A549 treated with Hydrocortisone at 1 μM for 4 hours (cell line): ENCODE data around the gene TFB2M. TPM values are rescaled to one million over a fixed set of nuclear protein-coding genes. Genes with fewer than 3 reads are reported as not detected.

Source experiments
- total RNA-seq: library from RNA; stranded (reverse); fragments of 200-300 nt; extraction: Qiagen RNA extraction; gene quantifications from 5 replicates; pipeline ENCODE4 v1.2.3, GENCODE V29; 2022

TFB2M gene, protein sequence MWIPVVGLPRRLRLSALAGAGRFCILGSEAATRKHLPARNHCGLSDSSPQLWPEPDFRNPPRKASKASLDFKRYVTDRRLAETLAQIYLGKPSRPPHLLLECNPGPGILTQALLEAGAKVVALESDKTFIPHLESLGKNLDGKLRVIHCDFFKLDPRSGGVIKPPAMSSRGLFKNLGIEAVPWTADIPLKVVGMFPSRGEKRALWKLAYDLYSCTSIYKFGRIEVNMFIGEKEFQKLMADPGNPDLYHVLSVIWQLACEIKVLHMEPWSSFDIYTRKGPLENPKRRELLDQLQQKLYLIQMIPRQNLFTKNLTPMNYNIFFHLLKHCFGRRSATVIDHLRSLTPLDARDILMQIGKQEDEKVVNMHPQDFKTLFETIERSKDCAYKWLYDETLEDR
- total RNA-seq: 34.1 to 41.8 TPM (median 36.4 TPM) in 5 replicates

DNA sequence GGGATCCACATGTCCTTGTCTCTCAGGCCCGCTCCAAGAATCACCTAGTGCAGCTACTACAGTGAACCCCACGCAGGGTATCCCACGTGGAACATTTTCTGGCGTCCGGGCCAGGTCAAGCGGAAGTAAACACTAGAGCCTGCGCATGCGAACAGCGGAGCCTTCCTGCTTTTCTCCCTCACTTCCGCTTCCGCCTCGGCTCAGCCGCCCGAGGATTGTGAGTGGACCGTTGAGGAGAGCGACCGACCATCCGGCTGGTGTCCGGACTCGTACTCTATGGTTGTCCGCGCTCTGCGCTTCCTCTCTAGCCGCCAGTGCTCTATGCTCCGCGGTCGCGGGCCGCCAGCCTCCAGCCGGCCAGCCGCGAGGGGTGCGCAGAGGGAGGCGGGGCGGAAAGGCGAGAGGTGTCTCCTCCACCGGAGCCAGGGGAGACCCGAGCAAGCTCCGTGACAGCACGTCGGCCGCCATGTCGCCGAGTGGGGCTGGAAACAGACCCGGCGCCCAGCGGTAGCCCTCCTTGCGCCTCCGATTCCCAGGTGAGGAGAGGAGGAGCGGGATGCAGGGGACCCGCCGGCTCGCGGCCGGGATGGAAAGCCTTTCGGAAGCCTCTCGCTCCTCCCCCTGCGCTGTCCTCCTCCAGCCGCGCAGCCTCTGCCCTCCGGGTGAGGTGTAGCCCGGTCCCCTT is at the start of gene TFB2M, which contains the start of gene CNST:
Gene TFB2M, minus strand, starts transcription at position 134 of the 685 bp plus-strand sequence. Its CDS starts 123 bp downstream, at position 11.
Gene CNST, plus strand, starts transcription at position 329 of the 685 bp plus-strand sequence. CDS start 25,107 bp downstream, outside the sequence.

DNA sequence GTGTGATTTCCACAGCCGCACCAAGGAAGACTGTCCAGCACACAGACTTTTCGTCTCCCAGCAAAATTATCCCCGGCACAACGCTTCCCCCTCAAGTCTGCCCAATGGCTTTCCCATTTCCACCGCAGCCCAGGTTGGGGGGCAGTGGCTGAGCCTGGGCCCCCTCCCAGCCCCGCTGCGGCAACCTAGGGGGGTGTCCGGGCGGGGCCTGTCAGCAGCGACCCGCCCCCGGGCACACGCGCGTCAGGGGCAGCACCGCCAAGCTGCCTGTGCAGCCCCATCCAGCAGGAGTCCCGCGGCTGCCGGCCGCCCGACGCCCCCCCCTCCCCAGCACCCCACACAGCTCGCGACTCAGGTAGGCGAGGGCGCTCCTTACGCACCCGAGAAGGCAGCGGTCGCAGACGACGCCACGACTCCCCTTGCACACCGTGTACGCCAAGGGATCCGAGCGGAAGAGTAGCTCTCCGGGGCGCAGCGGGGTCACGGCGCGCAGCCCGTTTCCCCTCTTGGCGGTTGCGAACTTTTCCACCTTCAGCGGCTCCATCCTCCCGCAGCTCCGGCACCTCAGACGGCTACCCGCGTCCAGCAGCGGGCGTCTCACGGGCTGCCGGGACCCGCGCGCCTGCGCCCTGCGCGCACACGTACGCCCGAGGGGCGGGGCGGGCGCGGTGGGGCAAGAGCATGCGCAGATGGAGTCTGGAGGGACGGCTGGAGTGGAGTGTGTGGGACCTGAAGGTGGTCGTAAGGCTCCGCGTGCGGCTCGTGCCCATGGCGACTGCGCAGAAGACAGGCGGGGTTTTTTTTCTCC is 59.2 kb downstream of the TFB2M start, which contains the start of gene SMYD3:
Gene SMYD3, minus strand, starts transcription at position 606 of the 808 bp plus-strand sequence.

Other genes with a start within 250 kb of the TFB2M start
- 11.5 to 14.7 TPM (median 13.1 TPM) in 5 replicates for gene SMYD3, start 59.0 kb downstream of the TFB2M start, total RNA-seq
- gene CNST, start 195 bp upstream of the TFB2M start, total RNA-seq: 6.6 to 9.9 TPM (median 9.5 TPM) in 5 replicates
- gene SCCPDH, start 158.1 kb upstream of the TFB2M start, total RNA-seq: 44.2 to 48.6 TPM (median 46.8 TPM) in 5 replicates